Lower leg skin (tissue), 3 donors: ENCODE data around the gene ZNF593OS.

Experiments
- POLR2A ChIP-seq, 2 donors: fragments of 450-650 bp; IDR thresholded peaks; one replicate each; pipeline ENCODE4 v1.6.1; 2016 to 2017; ENCODE audit warnings: antibody characterized with exemption in 2 of 2, mild to moderate bottlenecking in 1 of 2, moderate library complexity in 1 of 2
- TF ChIP-seq, protein P1 (sequence below), 3 donors: fragments of 450-650 bp; IDR thresholded peaks; one replicate each; pipeline ENCODE4 v1.5.1; 2016; ENCODE audit warnings: antibody characterized with exemption in 3 of 3, mild to moderate bottlenecking in 3 of 3, moderate library complexity in 2 of 3

DNA sequence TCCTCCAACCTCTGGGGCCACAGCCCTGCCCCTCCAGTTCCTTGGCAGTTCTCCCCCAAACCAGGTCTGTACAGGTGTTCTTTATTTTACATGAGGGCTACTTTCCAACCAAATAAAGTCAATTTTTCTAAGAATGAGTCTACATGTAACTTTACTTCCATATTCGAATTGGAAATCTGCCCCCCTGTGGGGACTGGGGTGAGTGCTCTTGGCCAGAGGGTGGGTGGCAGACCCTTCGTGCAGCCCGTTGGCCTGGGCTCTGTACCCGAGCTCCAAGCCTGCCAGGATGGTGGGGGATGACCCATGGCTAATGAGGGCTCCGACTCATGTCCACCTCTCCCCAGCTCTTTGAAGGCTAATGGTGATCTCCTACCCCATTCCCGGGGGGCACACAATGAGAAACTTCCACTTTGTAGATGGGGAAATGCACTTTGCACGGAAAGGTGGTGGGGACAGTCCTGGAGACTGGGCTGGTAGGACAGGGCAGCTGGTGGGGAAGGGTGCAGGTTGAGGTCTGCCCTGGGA, 18.2 kb upstream of the ZNF593OS start:
- no peak for TF ChIP-seq POLR2A (IDR thresholded peaks at IDR 0.05)
- TF ChIP-seq, protein P1, sequence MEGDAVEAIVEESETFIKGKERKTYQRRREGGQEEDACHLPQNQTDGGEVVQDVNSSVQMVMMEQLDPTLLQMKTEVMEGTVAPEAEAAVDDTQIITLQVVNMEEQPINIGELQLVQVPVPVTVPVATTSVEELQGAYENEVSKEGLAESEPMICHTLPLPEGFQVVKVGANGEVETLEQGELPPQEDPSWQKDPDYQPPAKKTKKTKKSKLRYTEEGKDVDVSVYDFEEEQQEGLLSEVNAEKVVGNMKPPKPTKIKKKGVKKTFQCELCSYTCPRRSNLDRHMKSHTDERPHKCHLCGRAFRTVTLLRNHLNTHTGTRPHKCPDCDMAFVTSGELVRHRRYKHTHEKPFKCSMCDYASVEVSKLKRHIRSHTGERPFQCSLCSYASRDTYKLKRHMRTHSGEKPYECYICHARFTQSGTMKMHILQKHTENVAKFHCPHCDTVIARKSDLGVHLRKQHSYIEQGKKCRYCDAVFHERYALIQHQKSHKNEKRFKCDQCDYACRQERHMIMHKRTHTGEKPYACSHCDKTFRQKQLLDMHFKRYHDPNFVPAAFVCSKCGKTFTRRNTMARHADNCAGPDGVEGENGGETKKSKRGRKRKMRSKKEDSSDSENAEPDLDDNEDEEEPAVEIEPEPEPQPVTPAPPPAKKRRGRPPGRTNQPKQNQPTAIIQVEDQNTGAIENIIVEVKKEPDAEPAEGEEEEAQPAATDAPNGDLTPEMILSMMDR (IDR thresholded peaks at IDR 0.05), result no peak
